NB4 (cell line): ENCODE measurements around the gene EFCAB12.
"Not testable (repeated sequence)": the region's sequence is repeated elsewhere in the genome, so short reads cannot be mapped to it uniquely, and the experiment has no call there.

Source experiments
- DNase-seq: peaks from one replicate; pipeline ENCODE4 v3.0.0; 2010; ENCODE audit warnings: low read depth
- H3K4me3 ChIP-seq: one replicate; pipeline ENCODE4 v1.5.1; 2011; ENCODE audit warnings: mild to moderate bottlenecking, low read depth, low read length, moderate library complexity
- MYC ChIP-seq: IDR thresholded peaks from 2 replicates; pipeline ENCODE4 v1.6.1; 2011; ENCODE audit warnings: low read depth, low read length
- POLR2A ChIP-seq: IDR thresholded peaks from 2 replicates; pipeline ENCODE4 v1.6.1; 2011; ENCODE audit warnings: mild to moderate bottlenecking; ENCODE audit not compliant: insufficient read length; ENCODE audit errors: extremely low read depth
- TF ChIP-seq, protein P1 (sequence below): IDR thresholded peaks from 2 replicates; pipeline ENCODE4 v1.6.1; 2011; ENCODE audit warnings: low read depth, low read length
- TF ChIP-seq, protein P2 (sequence below): IDR thresholded peaks from one replicate; pipeline ENCODE4 v1.5.1; 2012; ENCODE audit warnings: low read depth, low read length

The EFCAB12 gene

DNA sequence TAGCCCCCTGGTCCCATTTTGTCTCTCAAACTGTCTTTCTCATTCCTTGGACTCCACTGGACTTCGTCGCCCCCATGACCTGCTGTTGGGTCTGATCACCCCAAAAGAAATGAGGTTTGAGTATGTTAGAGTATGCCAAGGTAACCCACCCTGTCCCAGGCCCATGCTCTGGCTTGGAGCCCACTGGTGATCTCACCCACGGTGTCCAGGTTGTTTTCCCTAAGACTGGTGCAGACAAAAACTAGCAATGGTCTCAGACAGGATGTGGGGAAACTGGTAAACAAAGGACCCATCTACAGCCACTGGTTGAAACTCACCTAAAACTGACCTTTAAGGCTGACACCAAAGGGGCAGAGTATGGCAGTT lies 38.9 kb downstream of the EFCAB12 start:
- TF ChIP-seq MYC (no peak), POLR2A (no peak)
- TF ChIP-seq, protein P1, sequence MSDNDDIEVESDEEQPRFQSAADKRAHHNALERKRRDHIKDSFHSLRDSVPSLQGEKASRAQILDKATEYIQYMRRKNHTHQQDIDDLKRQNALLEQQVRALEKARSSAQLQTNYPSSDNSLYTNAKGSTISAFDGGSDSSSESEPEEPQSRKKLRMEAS: no peak
- TF ChIP-seq, protein P2, sequence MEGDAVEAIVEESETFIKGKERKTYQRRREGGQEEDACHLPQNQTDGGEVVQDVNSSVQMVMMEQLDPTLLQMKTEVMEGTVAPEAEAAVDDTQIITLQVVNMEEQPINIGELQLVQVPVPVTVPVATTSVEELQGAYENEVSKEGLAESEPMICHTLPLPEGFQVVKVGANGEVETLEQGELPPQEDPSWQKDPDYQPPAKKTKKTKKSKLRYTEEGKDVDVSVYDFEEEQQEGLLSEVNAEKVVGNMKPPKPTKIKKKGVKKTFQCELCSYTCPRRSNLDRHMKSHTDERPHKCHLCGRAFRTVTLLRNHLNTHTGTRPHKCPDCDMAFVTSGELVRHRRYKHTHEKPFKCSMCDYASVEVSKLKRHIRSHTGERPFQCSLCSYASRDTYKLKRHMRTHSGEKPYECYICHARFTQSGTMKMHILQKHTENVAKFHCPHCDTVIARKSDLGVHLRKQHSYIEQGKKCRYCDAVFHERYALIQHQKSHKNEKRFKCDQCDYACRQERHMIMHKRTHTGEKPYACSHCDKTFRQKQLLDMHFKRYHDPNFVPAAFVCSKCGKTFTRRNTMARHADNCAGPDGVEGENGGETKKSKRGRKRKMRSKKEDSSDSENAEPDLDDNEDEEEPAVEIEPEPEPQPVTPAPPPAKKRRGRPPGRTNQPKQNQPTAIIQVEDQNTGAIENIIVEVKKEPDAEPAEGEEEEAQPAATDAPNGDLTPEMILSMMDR: no peak
- no peak for DNase-seq
- no peak overlapping the region for H3K4me3 ChIP-seq

DNA sequence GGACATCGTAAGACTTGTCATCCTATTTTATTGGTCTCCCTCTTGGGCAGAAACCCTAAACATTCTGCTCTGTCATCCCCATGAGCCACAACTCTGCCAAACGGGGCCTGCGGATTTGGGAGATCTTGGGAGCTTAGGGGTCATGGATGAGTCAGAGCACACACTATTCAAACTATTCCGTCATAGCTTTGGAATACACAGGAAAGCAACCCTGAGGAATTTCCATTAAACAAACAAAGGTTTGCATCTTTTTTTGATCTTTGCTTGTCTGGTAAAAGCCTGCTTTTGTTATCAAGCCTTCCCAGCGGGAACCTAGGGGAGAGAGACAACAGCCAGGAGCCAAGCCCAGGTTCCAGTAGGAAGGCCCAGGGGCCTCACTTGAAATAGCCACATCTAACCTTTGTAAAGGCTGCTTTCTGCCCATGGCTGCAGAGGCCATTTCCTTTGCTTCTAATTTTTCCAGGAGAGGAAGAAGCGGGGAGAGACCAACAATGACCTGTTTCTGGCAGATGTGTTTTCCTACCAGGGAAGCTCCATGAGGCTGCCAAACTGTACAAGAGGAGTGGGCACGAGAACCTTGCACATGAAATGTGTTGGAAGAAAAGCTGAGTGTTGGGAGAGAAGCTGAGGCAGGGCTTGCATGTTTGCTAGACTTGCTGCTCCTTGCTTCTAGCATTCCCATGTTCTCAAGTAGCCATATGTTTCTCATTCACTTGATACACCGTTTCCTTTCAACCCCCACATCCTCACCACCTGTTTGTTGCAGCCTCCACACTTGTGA lies 39.5 kb downstream of the EFCAB12 start:
- not testable (repeated sequence) for DNase-seq, H3K4me3 ChIP-seq

DNA sequence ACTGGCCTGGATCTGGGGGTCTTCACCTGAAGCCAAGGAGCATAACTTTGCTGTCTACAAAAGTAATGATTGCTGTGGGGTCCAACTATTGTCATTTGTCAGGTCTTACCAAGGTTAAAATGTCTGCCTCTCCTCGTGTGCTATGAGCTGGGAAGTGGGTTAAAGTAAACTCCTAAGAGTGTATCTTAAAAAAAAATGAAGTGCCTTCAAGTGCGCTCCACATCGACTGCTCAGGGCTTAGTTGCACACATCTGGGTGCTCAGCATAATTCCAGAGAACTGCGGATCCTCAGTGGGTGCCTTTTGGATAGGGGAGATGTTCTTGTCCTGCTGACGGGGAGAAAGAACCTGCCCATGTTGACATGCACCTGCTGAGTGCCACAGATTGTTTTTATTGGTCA lies 40.9 kb downstream of the EFCAB12 start:
- no peak for DNase-seq
- TF ChIP-seq POLR2A (no peak), MYC (no peak)
- TF ChIP-seq, protein P2: no peak
- TF ChIP-seq, protein P1: no peak
- no peak overlapping the region for H3K4me3 ChIP-seq

DNA sequence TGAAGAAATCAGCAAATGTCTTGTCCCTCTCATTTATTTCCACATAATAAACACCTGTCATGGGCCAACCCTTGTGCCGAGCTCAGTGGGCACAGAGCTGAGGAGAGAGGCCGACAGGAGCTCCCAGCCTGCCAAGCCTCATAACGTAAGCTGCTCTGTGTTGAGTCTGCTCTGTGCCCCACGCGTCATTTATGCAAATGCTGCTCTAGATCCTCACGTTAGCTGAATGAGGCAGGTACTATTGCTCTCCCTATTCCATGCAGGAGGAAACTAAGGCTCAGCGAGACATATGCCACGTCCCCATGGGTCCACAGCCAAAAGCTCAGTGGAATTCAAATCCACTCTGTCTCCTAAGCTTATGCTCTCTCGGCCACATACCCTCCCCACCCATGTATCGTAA lies 41.5 kb downstream of the EFCAB12 start:
- no peak overlapping the region for H3K4me3 ChIP-seq
- no peak for TF ChIP-seq POLR2A
- TF ChIP-seq, protein P2: no peak
- TF ChIP-seq, protein P1: no peak
- no peak for TF ChIP-seq MYC
- DNase-seq: no peak

DNA sequence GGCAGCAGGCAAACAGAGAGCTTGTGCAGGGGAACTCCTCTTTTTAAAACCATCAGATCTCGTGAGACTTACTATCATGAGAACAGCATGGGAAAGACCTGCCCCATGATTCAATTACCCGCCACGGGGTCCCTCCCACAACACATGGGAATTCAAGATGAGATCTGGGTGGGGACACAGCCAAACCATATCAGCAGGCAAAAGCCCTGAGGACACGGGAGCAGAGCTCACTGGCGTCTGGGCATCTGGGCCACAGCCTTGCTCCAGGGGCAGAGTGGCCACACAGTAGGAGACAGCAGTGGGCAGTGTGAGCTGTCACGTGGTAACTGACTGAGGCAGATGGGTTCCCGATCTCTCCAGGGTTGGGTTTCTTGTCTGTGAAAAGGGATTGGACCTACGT lies 42.9 kb downstream of the EFCAB12 start:
- not testable (repeated sequence) for H3K4me3 ChIP-seq, DNase-seq

DNA sequence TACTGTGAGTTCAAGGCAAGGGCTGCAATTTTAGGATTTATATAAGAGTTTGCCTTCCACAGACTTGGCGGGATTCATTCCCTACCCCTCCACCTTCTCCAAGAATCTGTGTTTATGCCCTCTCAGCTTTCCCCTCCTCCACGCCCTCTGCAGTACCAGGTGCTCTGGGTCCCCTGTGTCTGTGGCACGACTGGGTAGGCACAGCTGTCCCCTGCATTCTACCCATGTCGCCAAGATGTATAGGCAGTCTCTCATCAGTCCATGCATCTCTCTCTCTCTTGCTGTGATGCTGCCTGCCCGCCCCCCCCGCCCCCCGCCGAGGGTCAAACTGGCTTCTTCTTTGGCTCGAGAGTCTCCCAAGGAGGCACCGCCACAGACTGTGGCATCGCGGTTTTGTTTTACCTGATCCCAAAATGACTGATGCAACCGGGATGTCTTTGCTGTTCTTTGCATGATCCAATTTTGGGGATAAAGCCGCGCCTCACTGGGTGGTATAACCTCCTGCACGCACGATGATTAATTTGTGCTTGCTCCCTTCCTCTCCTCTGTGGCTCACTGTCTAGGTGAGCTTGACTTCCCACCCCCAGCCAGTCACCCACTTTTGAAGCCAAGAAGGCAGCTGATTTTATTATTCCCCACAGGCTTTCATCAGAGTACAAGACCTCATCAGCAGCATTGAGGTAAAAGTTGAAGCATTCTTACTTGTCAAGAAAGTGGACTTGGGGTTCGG lies 43.7 kb downstream of the EFCAB12 start:
- DNase-seq: no peak
- no peak overlapping the region for H3K4me3 ChIP-seq
- TF ChIP-seq, protein P1: no peak
- TF ChIP-seq MYC: no peak

DNA sequence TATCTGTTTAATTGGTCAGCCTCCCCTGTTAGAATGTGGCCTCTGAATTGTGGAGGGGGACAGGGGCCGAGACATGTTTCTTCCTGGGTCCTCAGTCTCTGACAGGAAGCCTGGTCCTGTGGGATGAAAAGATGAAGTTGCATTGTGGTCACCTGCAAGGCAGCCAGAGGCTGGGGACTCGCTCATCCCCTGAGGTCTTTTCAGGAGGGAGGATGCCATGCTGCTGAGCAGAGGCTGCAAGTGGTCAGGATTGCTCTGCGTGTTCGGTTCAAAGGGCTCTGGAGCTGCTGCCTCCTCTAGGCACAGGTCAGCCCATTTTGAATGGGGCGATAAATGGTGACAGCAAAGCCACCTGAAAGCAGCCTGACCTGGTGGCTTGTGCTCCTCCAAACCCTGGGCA lies 44.3 kb downstream of the EFCAB12 start:
- DNase-seq, H3K4me3 ChIP-seq: not testable (repeated sequence)

DNA sequence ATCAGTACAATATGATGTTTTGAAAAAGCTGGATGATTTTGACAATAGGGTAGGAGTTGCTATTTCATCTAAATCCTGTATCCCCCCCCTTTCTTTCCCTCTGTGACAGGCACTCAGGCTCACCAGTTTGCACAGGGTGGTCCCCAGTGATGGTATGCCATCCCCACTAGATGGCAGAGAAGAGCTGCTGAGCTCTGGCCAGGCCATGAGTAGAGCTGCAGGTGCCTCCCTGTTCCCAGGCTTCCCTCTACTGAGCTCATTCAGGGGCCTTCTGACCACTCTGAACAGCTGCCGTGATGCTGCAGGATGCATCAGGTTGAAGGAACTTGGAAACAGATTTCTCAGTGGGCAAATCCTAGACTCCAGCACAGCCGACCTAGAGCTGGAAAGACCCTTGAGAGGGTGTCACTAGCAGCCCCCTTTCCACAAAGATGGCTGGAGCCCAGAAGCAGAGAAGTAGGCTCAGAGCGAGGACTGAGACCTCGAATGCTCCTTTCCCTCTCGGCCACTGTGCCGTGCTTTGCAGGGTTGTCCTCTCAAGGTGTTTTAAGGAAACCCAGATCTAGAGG lies 45.1 kb downstream of the EFCAB12 start:
- peak; percentile 70 for DNase-seq
- TF ChIP-seq, protein P1: no peak
- no peak for TF ChIP-seq POLR2A
- no peak for TF ChIP-seq MYC
- TF ChIP-seq, protein P2: peak; percentile 86
- no peak overlapping the region for H3K4me3 ChIP-seq
